ENCODE results near the gene TTR. TPM values are rescaled to one million over a fixed set of nuclear protein-coding genes. Genes with fewer than 3 reads are reported as not detected.

Gene TTR
- total and polyA plus RNA-seq, 2 of the 13 experiments (the other 11 are each of a cell fraction or from before 2014, with no cell fraction given) = 91.3 to 496 TPM

DNA sequence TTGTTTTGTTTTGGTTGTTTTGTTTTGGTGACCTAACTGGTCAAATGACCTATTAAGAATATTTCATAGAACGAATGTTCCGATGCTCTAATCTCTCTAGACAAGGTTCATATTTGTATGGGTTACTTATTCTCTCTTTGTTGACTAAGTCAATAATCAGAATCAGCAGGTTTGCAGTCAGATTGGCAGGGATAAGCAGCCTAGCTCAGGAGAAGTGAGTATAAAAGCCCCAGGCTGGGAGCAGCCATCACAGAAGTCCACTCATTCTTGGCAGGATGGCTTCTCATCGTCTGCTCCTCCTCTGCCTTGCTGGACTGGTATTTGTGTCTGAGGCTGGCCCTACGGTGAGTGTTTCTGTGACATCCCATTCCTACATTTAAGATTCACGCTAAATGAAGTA is at the start of gene TTR (continued):
- TF ChIP-seq SMYD3 (CRISPR knock-in tag; IDR thresholded peaks at IDR 0.05) (peak; percentile 86; the same call in 1 of the 2 replicates), ZSCAN30 (CRISPR knock-in tag; IDR thresholded peaks at IDR 0.05) (no peak), ZNF335 (CRISPR knock-in tag; IDR thresholded peaks at IDR 0.05) (no peak), ZIK1 (CRISPR knock-in tag; IDR thresholded peaks at IDR 0.05; ENCODE audit: borderline replicate concordance, low read depth) (no peak), ZNF20 (CRISPR knock-in tag; IDR thresholded peaks at IDR 0.05) (no peak), BORCS8-MEF2B (CRISPR knock-in tag; IDR thresholded peaks at IDR 0.05) (peak; percentile 73; the same call in 1 of the 2 replicates), ZNF3 (CRISPR knock-in tag; IDR thresholded peaks at IDR 0.05) (no peak), SSRP1 (CRISPR knock-in tag; IDR thresholded peaks at IDR 0.05) (no peak), ZSCAN29 (CRISPR knock-in tag; conservative IDR thresholded peaks at IDR 0.05) (no peak), PAWR (CRISPR knock-in tag; IDR thresholded peaks at IDR 0.05; ENCODE audit: borderline replicate concordance) (no peak), NR2F6 (IDR thresholded peaks at IDR 0.05) (peak; percentile 57; the same call in 1 of the 2 replicates), NR2F6 (CRISPR knock-in tag; IDR thresholded peaks at IDR 0.05) (peak; percentile 71), ZNF724P (CRISPR knock-in tag; IDR thresholded peaks at IDR 0.05; ENCODE audit: borderline replicate concordance) (no peak), ZNF143 (CRISPR knock-in tag; IDR thresholded peaks at IDR 0.05) (no peak), ZNF777 (CRISPR knock-in tag; IDR thresholded peaks at IDR 0.05) (no peak), IRX3 (CRISPR knock-in tag; IDR thresholded peaks at IDR 0.05; ENCODE audit: borderline replicate concordance, low read depth) (no peak), CREBL2 (CRISPR knock-in tag; IDR thresholded peaks at IDR 0.05; ENCODE audit: borderline replicate concordance) (no peak), ZNF274 (CRISPR knock-in tag; IDR thresholded peaks at IDR 0.05) (no peak), AGO1 (IDR thresholded peaks at IDR 0.05; ENCODE audit: low read depth, low read length, poor library complexity, severe bottlenecking) (no peak), ZFY (CRISPR knock-in tag; IDR thresholded peaks at IDR 0.05) (0 out of 2 replicates have a peak, but pooled peaks have one; percentile 30), FOXK1 (CRISPR knock-in tag; IDR thresholded peaks at IDR 0.05; ENCODE audit: borderline replicate concordance, low read depth) (0 out of 2 replicates have a peak, but pooled peaks have one; percentile 29), NRL (CRISPR knock-in tag; IDR thresholded peaks at IDR 0.05; ENCODE audit: borderline replicate concordance) (no peak), ELF3 (CRISPR knock-in tag; IDR thresholded peaks at IDR 0.05) (peak; percentile 65; the same call in 1 of the 2 replicates), ZNF292 (CRISPR knock-in tag; IDR thresholded peaks at IDR 0.05; ENCODE audit: borderline replicate concordance, low read depth) (no peak; the same call in 1 of the 2 replicates), MLLT10 (CRISPR knock-in tag; IDR thresholded peaks at IDR 0.05) (no peak), REST (IDR thresholded peaks at IDR 0.05; ENCODE audit: borderline replicate concordance in 1 of 2, low read depth in 1 of 2, low read length in 2 of 2) (peak in 1 of 2 experiments; percentile 52; a peak in 1 of 4 replicates), JUNB (CRISPR knock-in tag; IDR thresholded peaks at IDR 0.05; ENCODE audit: borderline replicate concordance) (no peak), SNRNP70 (IDR thresholded peaks at IDR 0.05; ENCODE audit: low read depth, low read length) (no peak)
- TF ChIP-seq, protein P1, sequence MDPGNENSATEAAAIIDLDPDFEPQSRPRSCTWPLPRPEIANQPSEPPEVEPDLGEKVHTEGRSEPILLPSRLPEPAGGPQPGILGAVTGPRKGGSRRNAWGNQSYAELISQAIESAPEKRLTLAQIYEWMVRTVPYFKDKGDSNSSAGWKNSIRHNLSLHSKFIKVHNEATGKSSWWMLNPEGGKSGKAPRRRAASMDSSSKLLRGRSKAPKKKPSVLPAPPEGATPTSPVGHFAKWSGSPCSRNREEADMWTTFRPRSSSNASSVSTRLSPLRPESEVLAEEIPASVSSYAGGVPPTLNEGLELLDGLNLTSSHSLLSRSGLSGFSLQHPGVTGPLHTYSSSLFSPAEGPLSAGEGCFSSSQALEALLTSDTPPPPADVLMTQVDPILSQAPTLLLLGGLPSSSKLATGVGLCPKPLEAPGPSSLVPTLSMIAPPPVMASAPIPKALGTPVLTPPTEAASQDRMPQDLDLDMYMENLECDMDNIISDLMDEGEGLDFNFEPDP (CRISPR knock-in tag; conservative IDR thresholded peaks at IDR 0.05) = no peak

All from HepG2 (cell line).